Measurements from ENCODE around the gene ADGRV1.

- TF ChIP-seq CTCF (IDR thresholded peaks at IDR 0.05) = no peak
- no peak for TF ChIP-seq POLR2AphosphoS5 (IDR thresholded peaks at IDR 0.05)
- TF ChIP-seq POLR2A (IDR thresholded peaks at IDR 0.05) = no peak
Measured at GRCh38 chr5:90554358-90555006, 4.1 kb upstream of the ADGRV1 start.

Data from stomach (tissue), 4 donors.